Measurements from ENCODE around the gene SDK1.

- TF ChIP-seq POLR2AphosphoS5 (IDR thresholded peaks at IDR 0.05; ENCODE audit: insufficient read depth, low read depth, low read length) (no peak), MYC (IDR thresholded peaks at IDR 0.05; ENCODE audit: low read depth, low read length) (no peak), POLR2A (IDR thresholded peaks at IDR 0.05; ENCODE audit: low read depth, low read length) (no peak), MAX (IDR thresholded peaks at IDR 0.05; ENCODE audit: insufficient read depth, insufficient read length) (no peak)
Observed at GRCh38 chr7:4203626-4204512, 902.8 kb downstream of the SDK1 start.

Data from endothelial cell of umbilical vein (primary cell).